Measurements from ENCODE around the gene GRHL1.

GRHL1 gene

DNA sequence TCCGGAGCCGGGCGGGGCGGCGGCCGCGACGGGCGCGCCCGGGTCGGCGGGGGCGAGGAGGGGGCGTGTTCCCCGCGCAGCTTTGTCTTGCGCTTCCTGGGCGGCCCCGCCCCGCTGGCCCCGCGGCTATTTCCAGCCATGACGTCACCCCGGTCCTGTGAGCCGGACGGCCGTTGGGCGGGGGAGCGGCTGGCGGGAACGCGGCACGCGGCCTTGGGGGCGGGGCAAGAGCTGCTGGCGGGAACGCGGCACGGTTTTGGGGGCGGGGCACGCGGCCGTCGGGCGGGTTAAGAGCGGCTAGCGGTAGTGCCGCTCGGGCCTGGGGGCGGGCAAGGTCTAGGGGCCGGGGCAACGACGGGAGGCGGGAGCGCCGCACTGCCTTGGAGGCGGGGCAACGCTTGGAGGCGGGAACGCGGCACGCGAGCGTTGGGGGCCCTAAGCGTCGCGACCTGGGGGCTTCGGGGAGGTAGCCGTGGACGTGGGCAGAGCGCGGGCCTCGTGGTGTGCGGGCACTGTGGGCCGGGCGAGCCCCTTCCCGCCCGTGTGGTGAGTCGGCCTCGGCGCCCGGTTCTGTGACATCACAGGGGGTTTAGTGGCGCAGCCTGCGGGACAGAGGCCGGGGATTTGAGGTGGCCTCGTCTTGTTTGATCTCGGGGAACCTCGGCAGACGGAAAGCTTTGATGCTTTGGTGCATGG lies 92.6 kb downstream of the GRHL1 start:
- peak; percentile 92 for DNase-seq

- DNase-seq: no peak
Measured at GRCh38 chr2:10045561-10046355, 94.3 kb downstream of the GRHL1 start.

DNA sequence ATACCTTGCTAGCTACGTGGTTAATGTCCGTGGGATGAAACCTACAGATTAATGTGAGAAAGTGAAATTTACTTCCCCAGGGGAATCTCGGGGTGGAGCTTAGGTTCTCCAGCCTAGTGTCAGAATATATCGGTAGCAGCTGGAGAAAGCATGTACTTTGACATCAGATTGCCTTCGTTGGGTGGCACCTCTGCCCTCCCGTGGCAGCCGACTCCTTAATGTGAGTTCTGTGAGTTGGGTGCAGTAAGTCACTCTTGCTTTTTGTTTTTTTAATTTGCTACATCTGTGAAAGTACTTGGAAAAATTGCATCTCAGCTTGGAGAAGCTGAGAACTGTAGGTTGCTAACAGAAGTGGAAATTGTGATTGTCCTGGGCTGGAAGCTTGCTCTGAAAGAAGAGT lies 95.4 kb downstream of the GRHL1 start:
- no peak for DNase-seq

GRCh38 chr2:10047616-10048500 lies 96.4 kb downstream of the GRHL1 start:
- DNase-seq: no peak

DNA sequence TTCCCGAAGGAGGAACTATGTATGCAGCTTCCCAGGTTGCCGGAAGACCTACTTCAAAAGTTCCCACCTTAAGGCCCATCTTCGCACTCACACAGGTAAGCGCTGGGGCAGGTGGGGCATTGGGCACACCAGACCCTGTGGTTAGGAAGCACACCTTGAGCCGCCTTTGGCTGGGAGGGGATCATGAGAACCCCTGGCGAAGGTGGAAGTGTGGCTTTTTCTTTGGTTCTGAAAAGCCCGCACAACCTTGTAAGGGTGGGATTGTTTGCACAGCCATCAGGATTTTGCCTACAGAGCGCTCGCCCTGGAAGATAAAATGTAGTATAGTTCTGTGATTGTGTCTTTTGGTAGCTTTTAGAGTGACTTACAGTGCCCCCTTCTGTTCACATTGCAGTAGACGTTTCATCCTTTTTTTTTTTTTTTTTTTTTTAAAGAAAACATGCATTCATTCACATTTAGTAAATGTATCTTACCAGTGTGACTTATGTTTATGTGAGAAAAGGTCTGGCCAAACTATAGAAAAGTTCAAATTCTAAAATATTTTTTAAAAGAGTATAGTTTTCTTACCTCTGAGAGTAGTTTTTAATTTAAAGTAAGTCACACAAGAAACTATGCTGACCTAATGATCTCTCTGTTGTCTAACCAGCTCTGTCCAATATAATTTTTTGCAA lies 97.1 kb downstream of the GRHL1 start:
- DNase-seq: peak; percentile 4

Data from NCI-H774 (cell line).